HUES6 (cell line): ENCODE measurements around the gene SATB1.

Experiments used
- H3K27ac ChIP-seq: 2 replicates; pipeline ENCODE4 v1.7.0; 2013; ENCODE audit warnings: low read depth, mild to moderate bottlenecking, low read length, inconsistent platforms
- H3K27me3 ChIP-seq: 2 replicates; pipeline ENCODE4 v1.6.1; 2013; ENCODE audit warnings: low read length; ENCODE audit not compliant: control insufficient read depth, insufficient read depth
- H3K36me3 ChIP-seq: 2 replicates; pipeline ENCODE4 v1.6.1; 2013; ENCODE audit warnings: low read length; ENCODE audit not compliant: control insufficient read depth, insufficient read depth
- H3K4me1 ChIP-seq: 2 replicates; pipeline ENCODE4 v1.6.1; 2013; ENCODE audit warnings: low read length; ENCODE audit not compliant: control insufficient read depth, insufficient read depth
- H3K4me3 ChIP-seq: 2 replicates; pipeline ENCODE4 v1.5.1; 2013; ENCODE audit warnings: low read depth, low read length
- H3K9ac ChIP-seq: one replicate; pipeline ENCODE4 v1.6.1; 2013; ENCODE audit warnings: mild to moderate bottlenecking, low read length
- H3K9me3 ChIP-seq: 2 replicates; pipeline ENCODE4 v1.6.1; 2013; ENCODE audit warnings: low read depth, low read length; ENCODE audit not compliant: control insufficient read depth, insufficient read depth

Gene SATB1

GRCh38 chr3:18308096-18308650 is 117.0 kb downstream of the SATB1 start:
- Histone ChIP-seq H3K27me3 (no peaks in the 10 kb centered on the region), H3K9me3 (no peaks in the 10 kb centered on the region), H3K4me1 (no peaks in the 10 kb centered on the region), H3K36me3 (no peaks in the 10 kb centered on the region), H3K4me3 (no peak overlapping the region), H3K27ac (no peak overlapping the region), H3K9ac (no peak overlapping the region)

- Histone ChIP-seq H3K4me1 (no peaks in the 10 kb centered on the region), H3K27me3 (no peaks in the 10 kb centered on the region), H3K27ac (no peak overlapping the region), H3K9me3 (no peaks in the 10 kb centered on the region), H3K4me3 (no peak overlapping the region), H3K9ac (no peak overlapping the region), H3K36me3 (no peaks in the 10 kb centered on the region)
Observed at GRCh38 chr3:18307529-18307928, 117.6 kb downstream of the SATB1 start.

GRCh38 chr3:18302517-18302916 is 122.6 kb downstream of the SATB1 start:
- Histone ChIP-seq H3K9me3 (peaks cover 1% of the 10 kb centered on the region; the same call in 1 of the 2 replicates), H3K4me1 (no peaks in the 10 kb centered on the region), H3K36me3 (no peaks in the 10 kb centered on the region), H3K27me3 (no peaks in the 10 kb centered on the region), H3K27ac (no peak overlapping the region), H3K4me3 (no peak overlapping the region), H3K9ac (no peak overlapping the region)

- Histone ChIP-seq H3K27me3 (no peaks in the 10 kb centered on the region), H3K4me3 (no peak overlapping the region), H3K27ac (no peak overlapping the region), H3K9me3 (peaks cover 7% of the 10 kb centered on the region), H3K4me1 (no peaks in the 10 kb centered on the region), H3K9ac (no peak overlapping the region), H3K36me3 (no peaks in the 10 kb centered on the region)
Observed at GRCh38 chr3:18301781-18302180, 123.4 kb downstream of the SATB1 start.

GRCh38 chr3:18300916-18301315 is 124.2 kb downstream of the SATB1 start:
- Histone ChIP-seq H3K27ac (no peak overlapping the region), H3K27me3 (no peaks in the 10 kb centered on the region), H3K9ac (no peak overlapping the region), H3K4me3 (no peak overlapping the region), H3K9me3 (peaks cover 7% of the 10 kb centered on the region), H3K4me1 (no peaks in the 10 kb centered on the region), H3K36me3 (no peaks in the 10 kb centered on the region)

GRCh38 chr3:18297126-18297525 is 128.0 kb downstream of the SATB1 start:
- Histone ChIP-seq H3K4me1 (peaks cover 5% of the 10 kb centered on the region), H3K27ac (no peak overlapping the region), H3K9ac (no peak overlapping the region), H3K4me3 (no peak overlapping the region), H3K27me3 (no peaks in the 10 kb centered on the region), H3K9me3 (peaks cover 7% of the 10 kb centered on the region), H3K36me3 (no peaks in the 10 kb centered on the region)
